ENCODE measurements around the gene CHD1L.
"Not testable (repeated sequence)": the region's sequence is repeated elsewhere in the genome, so short reads cannot be mapped to it uniquely, and the experiment has no call there.

CHD1L gene

GRCh38 chr1:147272042-147272441 is 29.6 kb downstream of the CHD1L start:
- FAIRE-seq: no peak

- peak; percentile 95 for FAIRE-seq
Measured at GRCh38 chr1:147273409-147274336, 31.2 kb downstream of the CHD1L start.

GRCh38 chr1:147281950-147282349 is 39.5 kb downstream of the CHD1L start:
- FAIRE-seq: no peak

- peak; percentile 5 for FAIRE-seq
Measured at GRCh38 chr1:147283011-147283410, 40.5 kb downstream of the CHD1L start.

- no peak for FAIRE-seq
Measured at GRCh38 chr1:147287133-147287865, 44.8 kb downstream of the CHD1L start.

GRCh38 chr1:147292012-147292411 is 49.5 kb downstream of the CHD1L start:
- FAIRE-seq: no peak

DNA sequence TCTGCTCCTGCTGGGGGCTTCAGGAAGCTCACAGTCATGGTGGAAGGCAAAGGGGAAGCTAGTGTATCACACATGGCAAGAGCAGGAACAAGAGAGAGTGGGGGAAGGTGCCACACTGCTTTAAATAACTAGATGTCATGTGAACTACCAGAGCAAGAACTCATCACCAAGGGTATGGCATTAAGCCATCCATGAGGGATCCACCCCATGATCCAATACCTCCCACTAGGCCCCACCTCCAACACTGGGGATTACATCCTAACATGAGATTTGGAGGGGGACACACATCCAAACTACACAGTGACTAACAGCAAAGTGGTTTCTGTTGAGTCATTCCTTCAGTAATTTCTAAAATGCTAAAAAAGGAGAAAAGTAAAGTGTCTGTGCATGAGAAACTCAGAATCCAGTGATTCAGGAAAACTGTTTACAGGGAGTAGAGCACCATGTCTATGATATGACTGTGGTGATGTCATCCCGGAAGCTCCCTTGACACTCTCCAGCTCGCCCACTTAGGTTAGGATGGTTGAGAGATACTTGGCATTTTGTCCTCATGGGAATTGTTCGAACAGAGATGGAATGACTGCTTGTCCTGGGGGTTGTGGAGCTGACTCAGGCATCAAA is 50.3 kb downstream of the CHD1L start:
- FAIRE-seq: no peak

GRCh38 chr1:147297438-147297837 is 55.0 kb downstream of the CHD1L start:
- no peak for FAIRE-seq

DNA sequence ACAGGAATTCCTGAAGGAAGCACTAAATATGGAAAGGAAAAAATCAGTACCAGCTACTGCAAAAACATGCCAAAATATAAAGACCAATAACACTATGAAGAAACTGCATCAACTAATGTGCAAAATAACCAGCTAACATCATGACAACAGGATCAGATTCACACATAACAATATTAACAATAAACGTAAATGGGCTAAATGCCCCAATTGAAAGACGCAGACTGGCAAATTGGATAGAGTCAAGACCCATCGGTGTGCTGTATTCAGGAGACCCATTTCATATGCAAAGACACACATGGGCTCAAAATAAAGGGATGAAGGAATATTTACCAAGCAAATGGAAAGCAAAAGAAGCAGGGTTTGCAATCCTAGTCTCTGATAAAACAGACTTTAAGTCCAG is 63.3 kb downstream of the CHD1L start:
- not testable (repeated sequence) for FAIRE-seq

- FAIRE-seq: no peak
Measured at GRCh38 chr1:147316968-147317367, 74.5 kb downstream of the CHD1L start.

- not testable (repeated sequence) for FAIRE-seq
Measured at GRCh38 chr1:147326933-147327687, 84.6 kb downstream of the CHD1L start.

DNA sequence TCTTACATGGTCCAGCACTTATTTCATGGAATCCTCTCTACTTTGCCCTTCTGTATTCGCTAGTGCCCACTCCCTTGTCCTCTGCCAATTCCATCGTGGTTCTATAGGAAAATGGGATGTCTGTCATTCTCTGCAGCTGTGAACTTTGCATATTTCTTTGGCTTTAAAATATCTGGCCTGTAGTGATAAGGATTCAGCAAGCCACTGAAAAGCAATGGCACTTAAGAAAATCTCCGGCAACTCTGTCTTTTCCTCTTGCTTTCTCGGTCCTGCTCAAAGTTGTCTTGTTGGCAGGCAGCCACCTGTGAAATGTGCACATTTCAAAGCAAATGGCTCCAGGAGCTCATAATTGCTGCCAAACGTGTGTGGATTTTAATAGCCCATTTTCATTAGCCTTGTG is 91.8 kb downstream of the CHD1L start:
- FAIRE-seq: no peak

GRCh38 chr1:147336291-147336690 is 93.8 kb downstream of the CHD1L start:
- no peak for FAIRE-seq

- FAIRE-seq: no peak
Measured at GRCh38 chr1:147337040-147337630, 94.7 kb downstream of the CHD1L start.

DNA sequence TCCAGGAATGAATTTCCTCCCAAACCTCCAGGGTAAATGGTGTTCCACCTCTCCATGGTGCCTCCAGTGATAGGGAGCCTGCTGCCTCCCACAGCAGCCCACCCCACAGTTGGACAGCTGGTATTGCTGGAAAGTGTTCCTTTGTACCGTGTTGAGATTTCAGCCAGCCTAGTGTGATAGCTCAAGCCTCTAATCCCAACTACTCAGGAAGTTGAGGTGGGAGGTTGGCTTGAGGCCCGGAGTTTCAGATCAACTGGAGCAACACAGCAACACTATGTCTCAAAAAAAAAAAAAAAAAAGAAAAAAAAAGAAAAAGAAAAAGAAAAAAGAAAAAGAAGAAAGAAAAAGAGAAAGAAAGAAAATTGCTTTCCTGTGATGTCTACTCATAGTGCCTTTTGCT is 96.1 kb downstream of the CHD1L start:
- FAIRE-seq: no peak

DNA sequence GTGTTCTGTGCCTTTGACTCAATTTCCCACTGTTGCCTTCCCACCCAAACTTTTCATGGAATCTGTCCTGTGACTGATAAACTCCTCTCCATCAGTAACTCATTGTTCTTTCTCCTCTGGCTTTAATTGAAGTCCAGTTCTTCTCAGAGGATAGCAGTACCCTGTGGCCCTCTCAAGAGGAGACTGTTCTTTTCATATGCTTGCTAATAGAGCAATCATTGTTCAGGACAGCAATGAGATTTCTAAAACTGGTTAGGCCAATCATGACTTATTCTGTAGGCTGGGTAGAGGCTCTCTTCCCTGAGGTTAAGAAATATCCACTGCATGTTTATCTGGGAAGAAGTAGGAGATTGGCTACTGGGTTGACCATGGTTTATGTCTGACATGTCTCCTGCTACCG is 98.8 kb downstream of the CHD1L start:
- no peak for FAIRE-seq
